ENCODE results near the gene IPCEF1.

GRCh38 chr6:154241581-154241980, 115.0 kb downstream of the IPCEF1 start:
- no peak for TF ChIP-seq CTCF (IDR thresholded peaks at IDR 0.05)
- TF ChIP-seq POLR2A (IDR thresholded peaks at IDR 0.05): no peak
